HAP-1 (cell line): Measurements from ENCODE around the gene SMAP2.
A peak's percentile ranks its signal among the peaks of the same experiment; 100 is the strongest.

ENCODE experiments used
- DNase-seq, 2 experiments: peaks; one replicate each; pipeline ENCODE4 v3.0.0-alpha.2; 2016 to 2020; ENCODE audit warnings: low spot score in 2 of 2
- H3K27me3 ChIP-seq: fragments of 250-450 bp; sonication (Bioruptor Pico); 2 replicates; pipeline ENCODE4 v1.5.1; 2020; ENCODE audit warnings: low read depth, mild to moderate bottlenecking, moderate library complexity
- H3K36me3 ChIP-seq: fragments of 250-450 bp; sonication (Bioruptor Pico); replicated peaks from 2 replicates; pipeline ENCODE4 v1.5.1; 2020; ENCODE audit warnings: mild to moderate bottlenecking
- H3K4me1 ChIP-seq: fragments of 250-450 bp; sonication (Bioruptor Pico); 2 replicates; pipeline ENCODE4 v1.5.1; 2020; ENCODE audit warnings: mild to moderate bottlenecking
- H3K4me3 ChIP-seq: fragments of 250-450 bp; sonication (Bioruptor Pico); 2 replicates; pipeline ENCODE4 v1.5.1; 2020; ENCODE audit warnings: mild to moderate bottlenecking, moderate library complexity
- H3K9me3 ChIP-seq: fragments of 250-450 bp; sonication (Bioruptor Pico); 2 replicates; pipeline ENCODE4 v1.5.1; 2020; ENCODE audit warnings: mild to moderate bottlenecking, moderate library complexity
- in situ Hi-C: fragments of 300-500 bp; cut with MboI; formaldehyde crosslinking; loops from 3 replicates; pipeline ENCODE4 v1.14.3; 2020; ENCODE audit warnings: low sequenced_read_pairs, inconsistent platforms, mixed read lengths

Gene SMAP2

DNA sequence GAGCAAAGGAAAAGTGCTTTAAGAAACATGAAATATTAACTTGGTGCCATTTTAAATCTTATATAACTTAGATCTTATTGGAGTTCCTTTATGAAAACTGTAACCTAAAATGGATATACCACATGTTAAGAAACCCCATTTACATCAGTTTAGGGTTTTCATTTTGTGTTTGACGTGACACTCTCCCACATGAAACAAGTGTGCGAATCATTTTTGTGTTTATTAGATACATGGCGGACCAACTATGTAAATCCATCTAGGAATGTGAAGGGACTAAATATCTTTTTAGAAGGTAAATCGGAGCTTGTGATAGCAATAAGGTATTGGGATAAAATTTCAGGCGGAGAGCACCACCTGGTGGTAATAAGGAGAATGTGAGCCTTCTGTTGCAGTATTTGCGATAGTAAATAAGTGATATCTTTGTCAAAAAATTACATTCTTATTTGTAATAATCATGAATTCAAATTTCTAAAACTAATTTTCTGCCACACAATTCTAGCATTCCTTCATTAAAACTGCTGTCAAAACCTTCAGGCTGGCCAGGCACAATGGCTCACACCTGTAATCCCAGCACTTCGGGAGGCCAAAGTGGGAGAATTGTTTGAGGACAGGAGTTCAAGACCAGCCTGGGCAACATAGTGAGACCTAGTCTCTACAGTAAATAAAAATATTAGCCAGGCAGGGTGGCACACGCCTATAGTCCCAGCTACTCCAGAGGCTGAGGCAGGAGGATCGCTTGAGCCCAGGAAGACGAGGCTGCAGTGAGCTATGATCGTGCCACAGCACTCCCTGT lies 31.3 kb downstream of the SMAP2 start:
- H3K36me3 ChIP-seq = no peaks in the 10 kb centered on the region
- H3K4me3 ChIP-seq = no peak overlapping the region
- H3K9me3 ChIP-seq = no peaks in the 10 kb centered on the region
- DNase-seq = peak; percentile 36 to 66
- H3K4me1 ChIP-seq = peaks cover 12% of the 10 kb centered on the region
- no peaks in the 10 kb centered on the region for H3K27me3 ChIP-seq
- in situ Hi-C loops = loop anchor here (10.0 kb wide), 1 partner anchor 260 kb away; no protein-coding TSS in a partner anchor

DNA sequence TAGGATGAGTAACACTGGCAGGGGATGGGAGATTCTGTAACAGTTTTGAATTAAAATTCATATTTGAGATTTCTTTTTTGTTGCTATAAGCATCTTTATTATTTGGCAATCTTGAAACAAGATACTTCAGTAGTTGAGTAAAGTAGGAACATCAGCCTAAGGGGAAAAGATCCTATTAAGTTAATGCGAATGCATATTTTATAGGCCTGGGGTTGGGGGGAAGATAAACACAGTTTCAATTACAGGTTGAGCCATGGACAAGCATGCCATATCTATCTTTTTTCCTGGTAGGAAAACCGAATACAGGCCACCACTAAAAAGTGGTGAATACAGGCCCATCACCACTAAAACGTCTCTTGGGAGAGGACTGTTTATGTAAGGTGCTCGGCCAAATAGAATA lies 32.3 kb downstream of the SMAP2 start:
- in situ Hi-C loops = loop anchor here (10.0 kb wide), 1 partner anchor 261 kb away; no protein-coding TSS in a partner anchor
- H3K4me1 ChIP-seq = peaks cover 16% of the 10 kb centered on the region
- no peak overlapping the region for H3K4me3 ChIP-seq
- peak in 1 of 2 experiments; percentile 1 for DNase-seq
- H3K27me3 ChIP-seq = no peaks in the 10 kb centered on the region
- no peaks in the 10 kb centered on the region for H3K9me3 ChIP-seq
- H3K36me3 ChIP-seq = peaks cover 3% of the 10 kb centered on the region; the same call in 1 of the 2 replicates

DNA sequence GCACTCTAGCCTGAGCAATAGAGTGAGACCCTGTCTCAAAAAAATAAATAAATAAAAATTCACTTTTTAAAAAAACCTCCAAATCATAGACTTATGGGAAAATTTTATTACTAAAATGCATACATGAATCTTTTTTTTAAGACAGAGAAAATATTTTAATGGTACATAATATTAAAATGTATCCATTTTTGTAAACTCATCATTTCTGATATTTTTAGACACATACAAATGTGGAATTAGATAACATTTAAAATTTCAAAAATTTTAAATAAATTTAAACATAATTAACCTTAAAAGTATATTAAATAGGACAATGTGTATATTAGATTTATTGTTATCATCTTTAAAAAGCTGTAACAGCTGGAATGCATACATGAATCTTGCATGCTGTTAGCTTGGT lies 33.9 kb downstream of the SMAP2 start:
- H3K27me3 ChIP-seq = no peaks in the 10 kb centered on the region
- in situ Hi-C loops = loop anchor here (10.0 kb wide), 1 partner anchor 263 kb away; no protein-coding TSS in a partner anchor
- DNase-seq = no peak
- H3K4me1 ChIP-seq = peaks cover 16% of the 10 kb centered on the region
- H3K4me3 ChIP-seq = no peak overlapping the region
- H3K36me3 ChIP-seq = peaks cover 6% of the 10 kb centered on the region; the same call in 1 of the 2 replicates
- no peaks in the 10 kb centered on the region for H3K9me3 ChIP-seq

DNA sequence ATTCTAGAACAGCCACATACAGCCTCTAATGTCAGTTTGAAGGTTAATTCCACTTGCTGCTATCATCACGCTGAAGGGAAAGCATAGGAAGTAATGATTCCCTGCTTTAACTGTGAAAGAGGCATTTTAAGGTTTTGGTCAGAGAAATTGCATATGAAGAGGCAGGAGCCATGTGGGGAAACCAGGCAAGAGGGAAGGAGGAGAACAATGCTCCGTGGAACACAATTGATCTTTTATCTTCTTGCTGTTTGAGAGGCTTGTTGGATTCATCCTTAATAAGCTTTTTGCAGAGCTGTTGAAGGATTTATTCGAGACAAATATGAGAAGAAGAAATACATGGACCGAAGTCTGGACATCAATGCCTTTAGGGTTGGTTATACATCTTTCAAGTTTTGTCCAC lies 35.9 kb downstream of the SMAP2 start:
- in situ Hi-C loops = loop anchor here (10.0 kb wide), 1 partner anchor 265 kb away; no protein-coding TSS in a partner anchor
- Histone ChIP-seq H3K27me3 (no peaks in the 10 kb centered on the region), H3K4me1 (peaks cover 15% of the 10 kb centered on the region), H3K4me3 (no peak overlapping the region), H3K36me3 (peaks cover 6% of the 10 kb centered on the region), H3K9me3 (no peaks in the 10 kb centered on the region)
- peak; percentile 46 to 82 for DNase-seq

DNA sequence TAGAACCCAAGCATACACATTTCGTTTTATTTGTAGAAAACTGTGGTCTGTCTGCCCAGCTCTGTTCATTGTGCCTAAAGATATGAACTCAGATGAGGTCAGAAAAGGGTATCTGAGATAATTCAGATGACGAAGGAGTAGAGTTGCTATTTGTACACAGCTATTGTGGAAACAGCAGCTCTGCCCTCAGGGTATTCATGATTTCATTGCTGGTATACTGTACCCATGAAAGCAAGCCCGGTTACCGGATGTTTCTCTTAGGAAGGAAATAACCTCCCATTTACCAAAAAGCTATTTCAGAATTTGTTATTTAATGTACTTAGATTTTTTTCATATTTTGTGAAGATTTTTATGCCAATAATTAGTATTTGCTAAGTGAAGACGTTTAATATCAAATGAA lies 37.8 kb downstream of the SMAP2 start:
- Histone ChIP-seq H3K27me3 (no peaks in the 10 kb centered on the region), H3K36me3 (peaks cover 17% of the 10 kb centered on the region), H3K9me3 (no peaks in the 10 kb centered on the region), H3K4me3 (no peak overlapping the region), H3K4me1 (peaks cover 13% of the 10 kb centered on the region)
- in situ Hi-C loops = no loop called here
- DNase-seq = no peak

DNA sequence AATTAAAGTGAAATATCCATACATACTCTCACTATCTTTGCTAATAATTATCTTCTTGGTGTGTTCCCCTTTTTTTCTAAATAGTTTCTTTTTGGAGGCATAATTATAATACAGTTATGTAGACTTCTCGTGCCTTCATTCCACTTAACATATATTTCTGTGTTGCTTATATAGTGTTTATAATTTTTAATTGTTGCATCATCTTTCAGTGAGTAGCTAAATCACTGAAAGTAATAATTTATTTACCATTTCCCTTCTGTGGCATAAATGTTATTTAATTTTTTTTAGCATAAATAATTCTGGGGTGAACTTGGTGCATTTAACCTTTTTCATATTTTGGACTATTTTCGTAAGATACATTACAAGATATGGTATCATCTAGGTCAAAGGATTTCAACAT lies 38.3 kb downstream of the SMAP2 start:
- in situ Hi-C loops = no loop called here
- Histone ChIP-seq H3K27me3 (no peaks in the 10 kb centered on the region), H3K4me3 (no peak overlapping the region), H3K36me3 (peaks cover 20% of the 10 kb centered on the region), H3K4me1 (peaks cover 13% of the 10 kb centered on the region), H3K9me3 (no peaks in the 10 kb centered on the region)
- no peak for DNase-seq

DNA sequence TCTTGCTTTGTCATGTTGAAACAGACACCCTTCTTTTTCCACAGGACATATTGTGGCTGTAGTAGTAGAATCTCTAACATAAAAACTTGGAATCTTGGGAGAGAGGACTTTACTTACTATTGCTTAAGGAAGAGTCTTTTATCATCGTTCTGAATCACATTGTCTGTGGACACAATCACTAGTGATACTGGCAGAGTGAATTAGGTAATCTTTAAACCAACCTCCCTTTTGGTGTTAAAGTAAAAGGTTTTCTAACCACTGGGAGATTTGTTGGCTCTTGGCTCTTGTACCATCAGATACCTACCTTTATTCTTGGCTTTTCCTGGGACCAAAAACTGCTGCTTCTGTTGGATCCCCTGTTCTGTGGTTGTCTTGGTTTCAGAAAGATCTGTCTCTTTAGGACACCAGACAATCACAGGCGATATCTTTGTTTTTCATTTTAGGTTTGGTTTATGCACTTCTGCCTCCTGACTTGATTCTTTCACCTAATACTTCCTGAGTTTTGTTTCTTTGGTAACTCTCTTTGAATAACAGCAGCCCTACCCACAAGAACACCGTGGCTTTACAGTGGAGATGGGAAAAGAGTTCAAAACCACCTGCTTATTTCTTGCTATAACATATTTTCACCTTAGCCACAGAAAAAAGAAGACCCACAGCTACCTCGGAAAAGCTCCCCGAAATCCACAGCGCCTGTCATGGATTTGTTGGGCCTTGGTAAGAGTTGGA lies 40.2 kb downstream of the SMAP2 start:
- no peak overlapping the region for H3K4me3 ChIP-seq
- peaks cover 12% of the 10 kb centered on the region for H3K4me1 ChIP-seq
- in situ Hi-C loops = no loop called here
- peaks cover 25% of the 10 kb centered on the region for H3K36me3 ChIP-seq
- H3K9me3 ChIP-seq = no peaks in the 10 kb centered on the region
- DNase-seq = no peak
- no peaks in the 10 kb centered on the region for H3K27me3 ChIP-seq

DNA sequence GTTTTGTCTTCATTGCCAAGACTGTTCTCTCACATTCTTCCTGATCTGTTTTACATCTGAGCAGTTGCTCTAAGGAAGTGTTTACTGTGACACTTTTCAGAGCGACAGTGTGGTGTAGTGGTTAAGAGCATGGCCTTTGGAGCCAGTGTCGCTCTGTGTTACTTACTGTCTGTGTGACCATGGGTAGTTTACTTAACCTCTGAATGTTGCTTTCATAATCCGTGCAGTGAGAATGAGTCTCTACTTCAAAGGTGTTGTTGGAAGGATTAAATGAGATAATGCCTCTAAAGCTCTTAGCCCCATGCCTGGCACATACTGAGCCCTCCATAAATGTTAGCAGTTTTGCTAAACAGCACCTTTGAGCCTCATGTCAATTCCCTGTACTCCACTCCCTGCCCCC lies 40.8 kb downstream of the SMAP2 start:
- Histone ChIP-seq H3K36me3 (peaks cover 28% of the 10 kb centered on the region), H3K4me1 (peaks cover 5% of the 10 kb centered on the region), H3K9me3 (no peaks in the 10 kb centered on the region), H3K4me3 (no peak overlapping the region), H3K27me3 (no peaks in the 10 kb centered on the region)
- in situ Hi-C loops = no loop called here
- no peak for DNase-seq

DNA sequence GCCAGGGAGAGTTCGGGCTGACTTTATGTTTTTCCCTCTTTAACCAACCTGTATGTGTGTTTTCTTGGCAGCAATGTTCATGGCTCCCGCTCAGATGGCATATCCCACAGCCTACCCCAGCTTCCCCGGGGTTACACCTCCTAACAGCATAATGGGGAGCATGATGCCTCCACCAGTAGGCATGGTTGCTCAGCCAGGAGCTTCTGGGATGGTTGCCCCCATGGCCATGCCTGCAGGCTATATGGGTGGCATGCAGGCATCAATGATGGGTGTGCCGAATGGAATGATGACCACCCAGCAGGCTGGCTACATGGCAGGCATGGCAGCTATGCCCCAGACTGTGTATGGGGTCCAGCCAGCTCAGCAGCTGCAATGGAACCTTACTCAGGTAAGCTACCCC lies 43.2 kb downstream of the SMAP2 start:
- no peaks in the 10 kb centered on the region for H3K27me3 ChIP-seq
- no peaks in the 10 kb centered on the region for H3K4me1 ChIP-seq
- no peak for DNase-seq
- no peak overlapping the region for H3K4me3 ChIP-seq
- no peaks in the 10 kb centered on the region for H3K9me3 ChIP-seq
- H3K36me3 ChIP-seq = peaks cover 26% of the 10 kb centered on the region
- in situ Hi-C loops = no loop called here

DNA sequence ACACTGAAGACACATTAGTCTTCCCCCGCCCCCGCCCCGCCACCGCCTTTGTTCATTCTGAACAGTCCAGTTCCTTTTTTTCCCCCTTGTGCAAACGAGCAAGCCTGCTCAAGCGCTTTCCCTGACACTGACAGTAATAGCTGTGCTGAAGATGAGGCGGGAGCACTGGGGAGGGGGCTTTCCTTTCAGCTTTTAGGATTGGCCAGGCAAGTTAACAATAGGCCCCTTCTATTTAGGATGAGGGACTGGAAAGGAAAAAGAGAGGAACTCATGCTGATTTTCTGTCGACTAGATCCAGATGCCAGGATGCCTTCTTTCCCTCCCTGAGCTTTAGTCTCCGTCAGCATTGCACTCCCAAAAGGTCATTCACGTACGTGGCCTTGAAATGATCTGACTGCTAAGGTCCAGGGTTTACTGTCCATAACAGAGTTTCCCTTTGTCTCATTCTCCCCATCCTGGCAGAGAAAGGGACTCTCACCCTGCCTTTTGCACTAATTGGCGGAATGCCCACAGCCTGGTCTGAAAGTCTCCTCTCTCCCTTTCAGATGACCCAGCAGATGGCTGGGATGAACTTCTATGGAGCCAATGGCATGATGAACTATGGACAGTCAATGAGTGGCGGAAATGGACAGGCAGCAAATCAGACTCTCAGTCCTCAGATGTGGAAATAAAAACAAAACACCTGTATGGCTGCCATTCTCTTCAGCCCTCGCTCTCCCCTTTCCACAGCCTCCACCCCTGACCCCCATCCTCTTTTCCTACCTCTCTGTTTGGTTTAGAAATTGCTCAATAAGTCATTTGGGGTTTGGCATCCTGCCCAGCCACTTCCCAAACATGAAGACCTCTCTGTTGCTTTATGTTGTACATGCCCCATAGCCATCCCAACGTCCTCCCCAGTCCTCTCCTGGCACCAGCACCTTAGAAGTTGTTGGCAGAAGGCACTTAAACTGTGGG lies 48.2 kb downstream of the SMAP2 start:
- H3K27me3 ChIP-seq = no peaks in the 10 kb centered on the region
- no peaks in the 10 kb centered on the region for H3K4me1 ChIP-seq
- no peak overlapping the region for H3K4me3 ChIP-seq
- no peak for DNase-seq
- no peaks in the 10 kb centered on the region for H3K9me3 ChIP-seq
- H3K36me3 ChIP-seq = peaks cover 13% of the 10 kb centered on the region
- in situ Hi-C loops = no loop called here

DNA sequence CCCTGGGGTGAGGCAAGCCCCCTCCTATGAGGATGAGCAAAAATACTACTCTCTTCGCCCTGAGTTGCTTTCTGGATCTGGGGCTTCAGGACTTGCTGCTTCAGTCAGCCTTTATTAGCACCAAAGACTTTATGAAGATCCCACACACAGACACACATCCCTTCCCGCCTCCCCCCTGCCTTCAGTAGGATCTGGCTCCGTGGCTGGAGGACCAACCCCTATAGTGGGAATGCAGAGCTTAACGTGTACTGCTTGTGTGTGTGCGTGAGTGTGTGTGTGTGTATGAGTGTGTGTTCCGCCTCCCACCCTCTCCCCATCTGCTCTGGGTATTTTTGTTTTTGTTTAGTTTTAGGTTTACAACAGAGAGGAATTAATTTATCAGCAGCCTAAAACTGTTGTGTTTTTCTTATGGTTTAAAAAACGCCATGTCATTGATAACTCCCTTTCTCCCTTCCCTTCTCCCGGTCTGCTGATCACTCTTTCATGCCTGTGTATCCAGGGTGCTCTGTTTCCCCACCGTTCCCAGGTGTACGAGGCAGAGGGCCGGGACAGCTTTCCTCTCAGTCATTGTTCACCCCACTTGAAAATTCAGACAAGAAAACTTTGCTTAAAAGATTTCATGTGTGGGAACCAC lies 49.2 kb downstream of the SMAP2 start:
- peaks cover 10% of the 10 kb centered on the region for H3K36me3 ChIP-seq
- H3K9me3 ChIP-seq = no peaks in the 10 kb centered on the region
- in situ Hi-C loops = no loop called here
- no peak overlapping the region for H3K4me3 ChIP-seq
- no peaks in the 10 kb centered on the region for H3K27me3 ChIP-seq
- no peaks in the 10 kb centered on the region for H3K4me1 ChIP-seq
- DNase-seq = no peak

DNA sequence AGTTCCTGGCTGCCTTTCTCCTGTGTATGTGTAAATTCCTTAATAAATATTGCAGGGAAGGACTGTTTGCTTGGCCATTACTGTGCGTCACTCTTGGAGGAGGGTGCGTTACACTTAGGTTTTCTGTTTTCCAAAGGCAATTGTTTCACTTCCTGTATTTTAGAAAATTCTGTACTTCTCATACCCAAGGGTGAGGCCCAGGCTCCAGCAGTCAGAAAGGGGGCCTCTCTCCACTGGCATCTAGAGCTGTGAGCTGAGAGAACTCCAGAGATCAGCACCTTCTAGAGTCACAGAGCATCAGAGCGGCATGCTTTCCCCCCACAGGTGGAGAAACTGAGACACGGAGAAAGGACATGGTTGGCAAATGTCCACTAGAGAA lies 49.7 kb downstream of the SMAP2 start:
- H3K9me3 ChIP-seq = no peaks in the 10 kb centered on the region
- DNase-seq = no peak
- in situ Hi-C loops = no loop called here
- no peak overlapping the region for H3K4me3 ChIP-seq
- H3K36me3 ChIP-seq = peaks cover 10% of the 10 kb centered on the region
- no peaks in the 10 kb centered on the region for H3K4me1 ChIP-seq
- no peaks in the 10 kb centered on the region for H3K27me3 ChIP-seq

DNA sequence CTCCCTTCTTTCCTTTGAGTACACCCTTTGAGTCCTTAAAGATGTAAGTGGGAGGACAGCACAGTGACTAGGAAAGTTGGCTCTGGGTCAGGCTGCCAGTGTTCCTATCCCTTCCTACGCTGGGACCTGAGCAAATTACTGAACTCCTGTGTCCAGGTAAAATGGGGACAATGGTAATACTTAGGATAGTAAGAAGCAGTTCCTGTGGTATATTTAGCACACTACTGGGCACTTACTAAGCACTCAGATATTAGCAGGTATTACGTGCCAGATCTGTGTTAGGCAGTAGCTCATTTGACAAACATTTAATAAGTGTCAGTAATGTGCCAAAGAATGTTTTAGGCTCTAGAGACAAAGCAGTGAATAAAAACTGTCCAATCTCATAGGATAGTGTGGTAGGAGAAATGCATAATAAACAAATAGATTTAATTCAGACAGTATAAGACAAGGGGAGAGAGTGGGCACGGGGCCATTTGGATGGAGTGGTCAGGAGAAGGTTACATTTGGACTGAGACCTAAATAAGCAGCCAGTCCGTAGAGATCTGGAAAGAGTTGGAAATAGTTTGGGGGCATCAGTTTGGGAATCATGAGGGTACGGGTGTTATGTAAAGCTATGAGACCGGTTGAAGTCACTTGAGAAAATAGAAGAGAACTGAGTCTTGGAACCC lies 50.6 kb downstream of the SMAP2 start:
- Histone ChIP-seq H3K4me1 (no peaks in the 10 kb centered on the region), H3K27me3 (no peaks in the 10 kb centered on the region), H3K9me3 (no peaks in the 10 kb centered on the region), H3K4me3 (no peak overlapping the region), H3K36me3 (peaks cover 4% of the 10 kb centered on the region)
- no peak for DNase-seq
- in situ Hi-C loops = no loop called here
